GM12872 (cell line): ENCODE measurements around the gene MPPED1.

Source experiments
- TF ChIP-seq, protein P1 (sequence below): IDR thresholded peaks from 3 replicates; pipeline ENCODE4 v1.5.1; 2011; ENCODE audit warnings: low read depth, mild to moderate bottlenecking, low read length, moderate library complexity; ENCODE audit not compliant: insufficient read depth

MPPED1 gene

DNA sequence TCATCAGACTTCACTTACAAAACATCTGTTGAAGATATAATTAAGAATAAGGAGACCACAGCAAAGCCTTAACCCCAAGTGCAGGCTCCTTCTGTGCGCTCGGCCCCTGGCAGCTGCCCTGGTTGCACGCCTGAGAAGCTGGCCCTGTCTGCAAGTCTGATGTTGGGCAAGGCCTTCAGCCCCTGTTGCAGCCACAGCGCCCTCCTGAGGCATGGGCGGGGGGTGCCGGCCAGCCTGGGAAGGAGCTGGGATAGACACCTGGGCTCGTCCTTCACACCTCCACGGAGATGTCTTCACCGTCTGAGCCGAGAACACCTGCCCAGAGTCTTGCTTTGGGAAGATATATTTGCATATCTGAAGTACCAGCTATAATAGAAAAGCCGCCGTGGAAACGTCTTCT, 104.1 kb downstream of the MPPED1 start:
- TF ChIP-seq, protein P1, sequence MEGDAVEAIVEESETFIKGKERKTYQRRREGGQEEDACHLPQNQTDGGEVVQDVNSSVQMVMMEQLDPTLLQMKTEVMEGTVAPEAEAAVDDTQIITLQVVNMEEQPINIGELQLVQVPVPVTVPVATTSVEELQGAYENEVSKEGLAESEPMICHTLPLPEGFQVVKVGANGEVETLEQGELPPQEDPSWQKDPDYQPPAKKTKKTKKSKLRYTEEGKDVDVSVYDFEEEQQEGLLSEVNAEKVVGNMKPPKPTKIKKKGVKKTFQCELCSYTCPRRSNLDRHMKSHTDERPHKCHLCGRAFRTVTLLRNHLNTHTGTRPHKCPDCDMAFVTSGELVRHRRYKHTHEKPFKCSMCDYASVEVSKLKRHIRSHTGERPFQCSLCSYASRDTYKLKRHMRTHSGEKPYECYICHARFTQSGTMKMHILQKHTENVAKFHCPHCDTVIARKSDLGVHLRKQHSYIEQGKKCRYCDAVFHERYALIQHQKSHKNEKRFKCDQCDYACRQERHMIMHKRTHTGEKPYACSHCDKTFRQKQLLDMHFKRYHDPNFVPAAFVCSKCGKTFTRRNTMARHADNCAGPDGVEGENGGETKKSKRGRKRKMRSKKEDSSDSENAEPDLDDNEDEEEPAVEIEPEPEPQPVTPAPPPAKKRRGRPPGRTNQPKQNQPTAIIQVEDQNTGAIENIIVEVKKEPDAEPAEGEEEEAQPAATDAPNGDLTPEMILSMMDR = 0 out of 3 replicates have a peak, but pooled peaks have one; percentile 16

- TF ChIP-seq, protein P1 = no peak
Measured at GRCh38 chr22:43516386-43516785, 104.6 kb downstream of the MPPED1 start.

DNA sequence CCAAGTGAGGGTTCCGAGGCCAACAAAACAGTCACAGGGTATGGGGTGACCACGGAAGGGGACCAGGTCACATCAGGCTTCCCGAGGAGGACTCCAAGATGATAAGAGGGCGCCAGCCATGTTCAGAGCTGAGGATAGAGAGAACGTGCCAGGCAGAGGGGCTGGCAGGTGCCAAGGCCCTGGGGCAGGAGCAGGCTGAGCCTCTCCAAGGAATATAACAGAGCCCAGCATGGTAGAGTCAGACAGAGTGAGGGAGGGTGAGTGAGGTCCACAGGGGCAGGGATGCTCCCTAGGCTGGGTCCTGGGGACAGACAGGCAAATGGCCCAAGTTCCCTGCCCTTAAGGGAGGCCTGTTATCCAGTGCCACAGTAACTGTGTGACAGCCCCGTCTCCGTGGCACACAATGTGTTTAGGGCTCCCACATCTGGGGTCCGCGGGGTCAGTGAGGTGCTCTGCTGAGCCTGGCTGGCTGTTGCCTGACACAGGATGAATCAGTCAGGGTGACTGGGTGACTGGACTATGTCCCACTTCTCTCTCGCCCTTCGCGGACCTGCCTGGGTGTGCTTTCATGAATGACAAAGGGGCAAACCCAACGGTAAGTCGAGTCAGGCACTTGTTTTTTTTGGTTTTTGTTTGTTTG, 105.3 kb downstream of the MPPED1 start:
- TF ChIP-seq, protein P1 = no peak

DNA sequence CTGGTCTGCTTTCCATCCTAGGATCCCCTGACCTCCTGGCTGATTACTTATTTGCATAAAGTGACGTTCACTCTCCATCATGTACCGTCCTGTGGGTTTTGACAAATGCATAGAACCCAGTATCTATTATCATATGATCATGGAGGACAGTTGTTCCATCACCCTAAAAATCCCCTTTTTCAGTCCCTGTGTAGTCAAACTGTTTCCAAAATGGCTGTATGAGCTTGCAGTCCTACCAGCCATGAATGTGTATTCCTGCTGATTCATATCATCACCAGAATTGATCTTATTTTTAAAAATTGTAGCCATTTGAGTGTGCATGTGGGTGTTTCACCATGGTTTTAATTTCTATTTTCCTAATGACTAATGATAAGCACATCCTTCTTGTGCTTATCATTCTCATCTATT, 108.8 kb downstream of the MPPED1 start:
- TF ChIP-seq, protein P1 = no peak

- TF ChIP-seq, protein P1 = no peak
Measured at GRCh38 chr22:43521716-43522115, 109.9 kb downstream of the MPPED1 start.

DNA sequence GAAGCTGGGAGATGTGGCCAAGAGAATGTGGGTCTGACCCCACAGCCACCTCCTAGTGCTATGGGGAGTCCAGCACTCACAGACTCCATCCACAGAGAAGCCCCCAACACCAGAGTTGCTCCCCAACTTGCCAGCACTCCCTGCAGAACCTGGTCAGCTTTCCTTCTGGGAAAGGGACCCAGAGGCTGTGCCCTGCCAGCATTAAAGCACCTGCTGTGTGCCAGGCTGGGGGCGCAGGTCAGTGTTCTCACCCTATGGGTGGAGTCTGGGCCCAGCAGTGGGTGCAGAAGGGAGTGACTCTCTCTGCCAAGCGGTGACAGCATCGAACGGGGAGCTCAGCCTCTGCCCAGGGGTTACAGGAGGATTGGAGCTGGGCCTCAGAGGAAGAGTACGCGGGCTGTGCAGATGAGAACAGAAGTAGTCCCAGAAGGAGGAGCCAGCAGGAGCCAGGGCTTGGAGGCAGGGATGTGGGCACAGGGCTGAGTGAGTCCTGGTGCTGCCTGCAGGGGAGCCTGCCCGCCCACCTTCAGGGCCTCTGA, 114.4 kb downstream of the MPPED1 start:
- TF ChIP-seq, protein P1 = no peak

DNA sequence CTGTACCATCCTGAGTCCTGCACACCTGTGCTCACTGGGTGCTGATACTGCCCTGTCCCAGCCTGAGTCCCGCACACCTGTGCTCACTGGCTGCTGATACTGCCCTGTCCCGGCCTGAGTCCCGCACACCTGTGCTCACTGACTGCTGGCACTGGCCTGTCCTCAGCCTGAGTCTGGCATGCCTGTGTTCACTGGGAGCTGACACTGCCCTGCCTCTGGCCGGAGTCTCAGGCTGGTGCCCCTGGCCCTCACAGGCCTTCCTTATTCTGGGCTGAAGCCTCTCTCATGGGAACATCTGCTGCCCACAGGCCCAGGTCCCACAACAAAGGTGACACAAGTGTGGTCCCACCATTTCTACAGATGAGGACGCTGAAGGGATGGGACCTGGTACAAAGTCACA, 115.1 kb downstream of the MPPED1 start:
- TF ChIP-seq, protein P1 = no peak
